Measurements from ENCODE around the gene KCTD12.

KCTD12 gene

GRCh38 chr13:76853481-76853880 lies 32.7 kb downstream of the KCTD12 start:
- DNase-seq, result no peak

DNA sequence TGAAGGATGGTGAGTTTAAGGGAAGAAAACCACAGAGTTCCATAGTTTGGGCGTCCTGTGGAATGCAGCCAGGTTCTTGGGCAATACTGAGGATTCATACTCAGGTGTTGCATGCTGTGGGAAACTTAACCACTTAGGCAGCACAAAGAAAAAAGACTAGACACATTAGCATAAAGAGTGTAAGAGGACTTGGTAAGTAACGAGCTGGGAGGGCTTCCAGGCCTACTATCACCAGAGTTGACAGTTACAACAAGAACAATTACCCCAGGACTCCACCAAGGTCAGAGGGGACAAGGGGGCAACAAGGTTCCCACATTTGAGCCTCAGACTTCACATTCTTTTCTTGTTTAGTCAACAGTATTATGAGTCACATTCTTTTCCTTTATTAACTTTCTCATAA lies 33.2 kb downstream of the KCTD12 start:
- no peak for DNase-seq

- DNase-seq, result peak; percentile 39 to 57
Measured at GRCh38 chr13:76851961-76852360, 34.2 kb downstream of the KCTD12 start.

DNA sequence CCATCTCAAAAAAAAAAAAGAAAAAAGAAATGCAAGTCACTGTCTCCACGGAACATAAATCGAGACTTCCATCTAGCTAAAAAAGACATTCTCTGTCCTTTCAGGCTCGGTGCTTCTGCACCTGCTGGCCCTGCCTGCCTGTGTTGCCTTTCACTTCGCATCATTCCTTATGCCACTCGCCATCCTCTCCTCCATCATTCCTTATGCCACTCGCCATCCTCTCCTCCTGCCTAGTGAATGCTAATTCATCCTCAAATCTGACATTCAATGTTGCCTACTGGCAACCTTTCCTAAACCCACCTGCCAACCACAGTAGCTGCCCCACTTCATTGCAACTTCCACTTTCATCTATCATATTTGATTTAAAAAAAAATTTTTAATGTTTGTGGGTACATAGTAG lies 36.7 kb downstream of the KCTD12 start:
- DNase-seq, result no peak

GRCh38 chr13:76848596-76848995 lies 37.6 kb downstream of the KCTD12 start:
- DNase-seq, result peak; percentile 77 to 86

DNA sequence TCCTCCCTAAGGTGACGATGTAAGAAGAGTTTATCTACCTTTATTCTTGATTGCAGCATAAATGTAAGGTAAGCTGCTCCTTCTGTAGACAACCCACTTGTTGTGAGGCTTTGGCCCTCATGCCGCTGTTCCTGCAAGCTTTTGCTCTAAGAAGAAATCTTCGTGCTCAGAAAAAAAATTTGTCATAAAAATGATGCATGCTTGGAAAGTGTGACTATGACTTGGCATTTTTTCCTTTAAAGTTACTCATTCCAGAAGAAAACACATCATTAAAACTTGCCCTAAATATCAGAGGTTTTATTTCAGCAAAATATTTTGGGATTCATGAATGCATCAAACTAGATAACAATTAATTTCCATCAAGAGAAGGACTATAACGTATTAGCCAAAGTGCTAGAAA lies 39.8 kb downstream of the KCTD12 start:
- no peak for DNase-seq

GRCh38 chr13:76845865-76846264 lies 40.3 kb downstream of the KCTD12 start:
- DNase-seq, result no peak

DNA sequence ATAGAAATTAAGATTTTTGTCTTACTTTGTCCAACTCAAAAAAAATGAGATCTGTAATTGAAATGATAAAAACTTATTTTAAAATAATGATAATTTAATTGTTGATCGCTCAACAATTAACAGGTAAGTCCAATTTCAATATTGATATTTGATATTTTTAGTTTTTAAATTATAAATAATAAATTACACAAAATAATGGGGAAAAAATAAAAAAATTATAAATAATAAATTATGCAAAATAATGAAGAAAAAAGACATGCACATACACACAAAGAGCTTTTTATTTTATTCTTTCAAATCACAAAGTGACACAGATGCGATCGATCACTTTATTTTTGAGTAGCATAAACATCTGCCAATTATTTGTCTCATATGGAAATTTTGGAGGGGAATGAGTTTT lies 40.8 kb downstream of the KCTD12 start:
- DNase-seq, result no peak

DNA sequence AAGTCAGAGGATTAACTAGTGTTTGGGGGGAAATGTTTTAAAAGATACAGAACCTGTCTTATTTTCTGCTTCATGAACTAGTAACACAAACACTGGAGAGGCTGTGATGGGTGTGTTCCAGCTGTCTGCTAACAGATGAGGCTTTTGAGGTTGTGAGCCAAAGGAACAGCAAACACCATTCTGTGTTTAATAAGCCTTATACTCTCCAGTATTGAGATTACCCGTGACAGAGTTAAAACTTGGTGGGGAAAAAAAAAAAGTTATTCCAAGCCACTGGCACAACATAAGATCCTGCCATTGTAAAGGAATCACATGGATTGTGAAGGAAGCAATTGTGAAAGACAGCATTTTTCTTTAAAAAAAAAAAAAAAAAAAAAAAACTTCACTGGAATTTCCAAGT lies 48.4 kb downstream of the KCTD12 start:
- no peak for DNase-seq

GRCh38 chr13:76836311-76836710 lies 49.9 kb downstream of the KCTD12 start:
- DNase-seq, result no peak

- DNase-seq, result no peak
Measured at GRCh38 chr13:76833441-76833954, 52.7 kb downstream of the KCTD12 start.

- no peak for DNase-seq
Measured at GRCh38 chr13:76832258-76832988, 53.8 kb downstream of the KCTD12 start.

DNA sequence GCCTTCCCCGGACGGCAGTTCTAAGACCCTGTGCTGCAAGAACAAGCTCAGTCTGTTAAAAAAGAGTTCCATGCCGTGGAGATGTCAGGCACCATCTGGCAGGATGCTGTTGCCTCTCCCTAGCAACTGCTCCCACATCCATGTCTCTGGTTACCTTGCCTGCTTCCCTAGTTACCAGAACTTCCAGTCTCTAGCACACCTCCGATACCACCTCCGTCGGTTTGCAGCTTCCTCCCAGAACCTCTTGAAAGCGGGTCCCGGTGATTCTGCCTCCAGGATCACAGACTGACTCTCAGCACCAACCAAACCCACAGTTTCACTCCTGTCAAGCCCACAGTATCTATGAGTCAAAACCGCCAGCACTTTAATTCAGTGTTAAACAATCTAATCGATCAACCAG lies 55.4 kb downstream of the KCTD12 start:
- no peak for DNase-seq
